ENCODE results near the gene TTLL11.
A peak's percentile ranks its signal among the peaks of the same experiment; 100 is the strongest.
"Not testable (repeated sequence)": the region's sequence is repeated elsewhere in the genome, so short reads cannot be mapped to it uniquely, and the experiment has no call there.

Gene TTLL11

DNA sequence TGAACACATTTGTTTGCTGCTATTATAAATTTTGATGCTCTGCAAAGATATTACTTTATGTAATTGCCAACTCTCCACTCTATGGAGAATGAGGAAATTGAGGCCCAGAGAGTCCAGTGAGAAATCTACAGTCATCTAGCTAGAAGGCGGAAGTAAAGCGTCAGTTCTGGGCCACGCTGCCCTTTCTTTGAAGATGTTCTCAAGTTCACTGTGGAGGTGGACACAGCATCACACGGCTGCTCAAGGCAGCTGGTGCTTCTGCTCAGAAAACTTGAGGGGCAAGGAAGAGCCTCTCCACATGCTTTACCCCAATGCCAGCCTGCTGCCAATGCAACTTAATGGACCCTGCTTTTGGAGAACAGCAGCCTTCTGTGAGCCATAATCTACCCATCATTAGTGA lies 96.3 kb downstream of the TTLL11 start:
- no peak for DNase-seq

DNA sequence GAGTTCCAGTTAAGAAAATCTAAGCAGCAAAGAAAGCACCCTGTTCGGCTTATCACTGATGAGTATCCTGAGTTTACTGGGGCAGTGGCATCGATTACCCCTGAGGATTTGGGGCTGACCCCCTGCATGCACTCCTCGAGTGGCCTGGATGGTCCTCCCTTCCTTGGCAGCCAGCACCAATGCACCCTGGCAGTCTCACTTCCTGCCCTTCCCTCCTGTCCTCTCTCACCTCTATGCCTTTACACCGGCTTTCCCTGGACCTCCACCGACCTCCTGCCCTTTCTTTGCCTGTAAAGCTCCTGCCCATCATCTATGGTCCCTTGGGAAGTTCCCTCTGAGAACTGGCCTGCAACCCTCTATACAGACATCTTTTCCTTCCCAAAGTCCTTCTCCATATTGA lies 97.1 kb downstream of the TTLL11 start:
- DNase-seq: no peak

DNA sequence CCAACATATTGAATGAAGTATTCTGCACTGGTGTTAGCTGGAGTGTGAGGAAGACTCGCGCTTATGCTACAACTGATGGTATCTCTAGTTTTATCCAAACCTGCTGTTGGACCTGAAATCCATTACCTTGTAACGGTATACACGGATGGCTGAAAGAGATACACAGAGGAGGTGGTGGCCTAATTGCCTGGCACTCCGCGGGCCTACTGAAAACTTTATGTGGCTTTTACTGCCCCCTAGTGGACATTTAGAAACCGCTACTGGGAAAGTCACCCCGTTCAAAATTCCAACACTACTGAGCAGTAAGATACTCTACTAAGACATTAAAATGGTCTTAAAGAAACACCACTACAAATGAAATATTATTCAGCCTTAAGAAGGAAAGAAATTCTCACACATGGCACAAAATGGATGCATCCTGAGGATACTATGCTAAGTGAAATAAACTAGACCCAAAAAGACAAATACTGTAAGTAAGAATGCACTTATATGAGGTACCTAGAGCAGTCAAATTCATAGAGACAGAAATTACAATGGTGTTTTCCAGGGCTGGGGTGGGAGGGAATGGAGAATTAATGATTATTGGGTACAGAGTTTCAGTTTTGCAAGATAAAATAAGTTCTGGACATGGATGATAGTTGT lies 100.4 kb downstream of the TTLL11 start:
- peak; percentile 42 for DNase-seq

DNA sequence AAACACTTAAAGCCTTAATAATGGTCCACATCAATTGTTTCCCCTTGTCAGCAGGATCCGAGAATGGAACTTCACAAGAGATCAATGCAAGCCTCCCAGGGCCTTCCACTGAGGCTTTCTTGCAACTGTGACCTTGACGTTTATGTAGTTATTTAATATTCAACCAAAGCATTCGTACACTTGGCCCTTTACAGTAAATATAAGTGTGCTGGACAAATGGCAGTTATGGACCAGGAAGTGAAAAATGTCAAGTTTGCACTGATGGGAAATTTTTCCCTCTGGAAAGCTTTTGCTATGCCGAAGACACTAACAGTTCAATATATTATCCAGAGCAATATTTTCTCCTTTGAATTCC lies 101.8 kb downstream of the TTLL11 start:
- no peak for DNase-seq

DNA sequence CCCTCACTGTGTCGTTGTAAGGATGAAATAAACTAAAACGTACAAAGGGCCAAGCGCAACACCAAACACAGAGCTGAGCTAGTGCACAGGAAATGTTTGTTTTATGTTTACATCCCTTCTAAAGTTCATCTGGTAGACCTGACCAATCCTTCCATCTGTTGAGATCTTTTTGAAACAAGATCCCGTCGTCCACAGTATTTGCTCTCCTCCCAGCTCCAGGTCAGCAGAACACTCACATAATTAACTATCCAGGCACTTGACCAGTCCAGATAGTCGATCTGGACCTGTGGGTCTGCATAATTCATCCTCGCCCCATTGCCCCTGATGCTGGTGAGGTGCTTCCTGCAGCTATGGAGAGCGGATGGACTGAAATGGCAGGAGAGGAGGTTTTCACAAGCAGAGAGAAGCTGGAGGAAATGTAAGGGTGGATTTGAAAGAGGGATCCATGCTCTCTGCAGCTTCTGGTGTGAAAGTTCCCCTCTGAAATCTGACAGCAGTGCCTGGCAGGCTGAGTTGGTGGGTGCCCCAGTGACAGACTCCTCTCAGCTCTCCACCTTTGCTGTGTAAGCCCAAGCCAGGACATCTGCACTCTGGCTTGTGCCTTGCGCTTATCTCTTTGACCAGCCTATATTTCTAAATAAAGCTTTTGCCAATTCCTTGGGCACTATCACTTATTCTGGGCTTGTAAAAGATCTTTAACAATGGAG lies 102.4 kb downstream of the TTLL11 start:
- no peak for DNase-seq

DNA sequence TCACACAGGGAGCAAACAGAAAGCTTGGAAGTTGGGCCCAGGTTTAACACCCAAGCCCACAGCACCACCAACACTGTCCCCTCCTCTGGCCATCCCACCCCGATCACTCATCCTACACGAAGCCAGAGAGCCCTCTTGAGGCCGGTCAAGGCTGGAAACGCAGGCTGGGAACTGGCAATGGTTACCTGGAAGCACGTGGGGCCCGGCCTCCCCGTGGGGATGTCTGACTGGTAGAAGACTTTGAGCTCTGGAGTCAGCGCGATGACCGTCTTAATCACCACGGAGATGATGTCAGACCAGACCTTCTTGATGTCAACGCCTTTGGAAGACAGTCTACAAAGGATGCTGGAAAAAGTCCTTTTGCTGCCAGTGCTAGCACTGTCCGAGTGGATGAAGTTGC lies 104.1 kb downstream of the TTLL11 start:
- DNase-seq: no peak

DNA sequence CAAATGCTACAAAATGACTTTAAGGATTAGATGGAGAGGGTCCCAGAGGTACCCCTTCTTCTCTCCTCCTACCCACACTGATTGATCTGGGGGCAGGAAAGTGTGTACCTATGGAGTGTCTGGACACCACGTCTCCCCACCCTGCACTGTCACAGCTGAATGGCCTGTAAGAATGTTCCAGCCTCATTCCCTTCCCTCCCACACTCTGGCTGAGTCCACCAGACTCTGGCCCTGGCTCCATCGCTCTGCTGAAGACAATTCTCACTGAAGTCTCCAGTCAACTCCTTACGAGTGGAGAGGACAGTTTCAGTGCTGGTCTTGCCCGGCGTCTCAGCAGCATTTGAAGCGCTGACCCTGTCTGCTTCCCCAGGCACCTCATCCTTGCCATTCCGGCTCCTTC lies 105.8 kb downstream of the TTLL11 start:
- no peak for DNase-seq

DNA sequence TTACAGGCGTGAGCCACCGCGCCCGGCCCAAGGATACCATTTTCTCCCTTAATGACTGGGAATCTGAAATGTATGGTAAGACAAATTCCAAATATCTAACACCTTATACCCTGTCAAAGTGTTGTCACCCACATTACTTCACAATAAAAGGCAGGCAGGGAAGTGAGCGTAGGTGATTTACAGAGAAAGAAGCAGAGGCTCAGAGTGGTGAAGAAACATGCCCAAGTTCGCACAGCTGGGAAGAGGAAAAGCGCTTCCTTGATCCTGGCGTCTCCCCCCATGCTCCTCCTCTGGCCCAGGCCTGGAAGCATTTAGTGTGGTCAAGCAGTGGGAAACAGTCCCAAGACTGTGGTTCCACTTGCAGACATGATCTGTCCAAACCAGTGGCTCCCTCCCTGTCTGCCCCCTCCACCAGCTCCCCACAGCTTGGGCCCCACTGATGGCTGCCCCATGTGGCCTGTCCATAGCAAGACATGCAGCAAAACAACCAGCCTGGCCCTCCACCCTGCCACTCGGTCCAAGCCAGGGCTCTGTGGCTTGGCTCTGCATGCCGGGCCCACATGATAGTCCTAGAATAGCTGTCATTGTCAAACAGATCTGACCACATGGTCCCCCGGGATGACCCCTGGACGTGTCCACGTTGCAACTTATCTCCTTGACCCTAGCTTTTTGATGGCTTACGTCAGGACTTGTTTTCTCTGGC lies 107.2 kb downstream of the TTLL11 start:
- no peak for DNase-seq

DNA sequence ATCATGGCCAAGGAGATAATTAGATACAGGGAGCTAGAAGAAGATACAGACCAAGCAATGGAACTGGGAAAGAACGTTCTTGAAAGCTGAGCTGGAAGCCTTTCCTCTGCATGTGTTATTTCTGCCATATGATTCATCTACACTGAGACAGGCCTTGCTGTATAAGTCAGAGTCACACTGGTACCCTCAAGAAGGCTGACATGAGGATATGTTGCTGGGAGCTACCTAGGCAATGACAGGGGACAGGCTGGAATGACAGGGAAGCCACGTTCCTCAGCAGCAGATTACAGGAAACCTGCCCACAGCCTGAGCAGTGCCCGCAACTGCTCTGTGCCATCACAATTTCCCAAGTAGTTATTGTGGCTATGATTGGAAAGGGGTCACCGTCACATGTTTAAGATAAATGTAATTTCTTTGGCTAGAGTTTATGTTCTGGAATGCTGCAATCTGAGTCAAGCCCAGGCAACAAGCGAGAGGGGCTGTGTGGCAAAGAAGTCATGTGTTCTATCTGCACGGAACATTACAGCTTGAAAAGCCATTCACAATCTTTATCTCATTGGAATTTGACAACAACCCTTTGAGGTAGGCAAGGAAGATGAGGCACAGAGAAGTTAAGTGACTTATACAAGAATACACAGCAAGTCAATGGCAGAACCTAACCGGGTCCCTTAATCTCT lies 108.2 kb downstream of the TTLL11 start:
- DNase-seq: no peak

DNA sequence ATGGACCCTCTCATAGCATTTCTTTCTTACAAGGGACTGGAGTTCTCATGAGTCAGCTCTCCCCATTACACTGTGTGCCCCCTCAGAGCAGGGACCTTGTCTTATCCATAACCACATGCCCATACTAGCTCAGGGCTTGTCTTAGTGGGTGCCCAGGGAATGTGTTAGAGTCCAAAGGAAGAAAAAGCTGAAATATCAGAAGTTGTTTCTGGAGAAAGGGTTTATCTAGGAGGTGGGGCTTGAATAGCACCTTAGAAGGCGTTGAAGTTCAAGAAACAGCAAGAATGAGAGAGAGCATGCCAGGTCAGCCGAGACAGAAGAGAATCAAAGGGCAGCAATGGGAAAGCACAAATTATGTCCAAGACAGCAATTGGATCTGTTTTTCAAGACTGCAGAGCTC lies 109.4 kb downstream of the TTLL11 start:
- DNase-seq: no peak

DNA sequence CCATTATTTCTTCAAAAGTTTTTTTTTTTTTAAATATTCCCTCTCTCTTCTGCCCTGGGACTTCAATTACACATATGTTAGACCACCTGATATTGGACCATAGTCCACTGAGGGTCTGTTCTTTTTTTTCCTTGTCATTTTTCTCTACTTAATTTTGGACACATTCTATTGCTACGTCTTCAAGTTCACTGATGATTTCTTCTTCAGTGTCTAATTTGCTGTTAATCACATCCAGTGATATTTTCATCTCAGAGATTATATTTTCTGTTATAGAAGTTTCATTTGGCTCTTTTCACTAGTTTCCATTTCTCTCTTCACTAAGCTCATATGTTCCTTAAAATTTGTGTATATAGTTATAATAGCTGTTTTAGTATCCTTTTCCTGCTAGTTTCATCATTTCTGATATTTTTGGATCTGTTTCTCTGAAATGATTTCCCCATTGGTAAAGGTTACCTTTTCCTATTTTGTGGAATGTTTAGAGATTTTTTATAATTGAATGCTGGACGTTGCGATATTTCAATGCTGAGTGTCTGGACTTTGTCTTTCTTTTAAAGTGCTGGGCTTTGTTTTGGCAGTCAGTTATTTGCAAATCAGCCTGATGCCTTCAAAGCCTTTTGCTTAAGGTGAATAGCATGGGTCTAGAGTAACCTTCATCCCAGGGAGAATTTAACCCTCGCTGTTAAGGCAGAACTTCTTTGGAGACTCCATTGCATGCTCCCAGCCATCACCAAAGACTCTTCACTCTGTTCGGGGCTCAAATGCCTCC lies 111.8 kb downstream of the TTLL11 start:
- DNase-seq: no peak

DNA sequence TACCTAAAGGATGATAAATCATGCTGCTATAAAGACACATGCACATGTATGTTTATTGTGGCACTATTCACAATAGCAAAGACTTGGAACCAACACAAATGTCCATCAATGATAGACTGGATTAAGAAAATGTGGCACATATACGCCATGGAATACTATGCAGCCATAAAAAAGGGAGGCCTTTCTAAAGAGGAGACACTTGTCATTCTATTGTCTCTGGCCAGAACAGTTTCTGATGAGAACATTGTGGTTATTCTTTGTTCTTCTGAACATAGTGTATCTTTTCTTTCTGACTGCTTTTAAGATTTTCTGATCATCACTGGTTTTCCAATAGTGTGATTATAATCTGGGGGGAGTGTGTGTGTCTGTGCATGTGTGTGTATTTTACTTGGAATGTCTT lies 112.4 kb downstream of the TTLL11 start:
- DNase-seq: not testable (repeated sequence)

DNA sequence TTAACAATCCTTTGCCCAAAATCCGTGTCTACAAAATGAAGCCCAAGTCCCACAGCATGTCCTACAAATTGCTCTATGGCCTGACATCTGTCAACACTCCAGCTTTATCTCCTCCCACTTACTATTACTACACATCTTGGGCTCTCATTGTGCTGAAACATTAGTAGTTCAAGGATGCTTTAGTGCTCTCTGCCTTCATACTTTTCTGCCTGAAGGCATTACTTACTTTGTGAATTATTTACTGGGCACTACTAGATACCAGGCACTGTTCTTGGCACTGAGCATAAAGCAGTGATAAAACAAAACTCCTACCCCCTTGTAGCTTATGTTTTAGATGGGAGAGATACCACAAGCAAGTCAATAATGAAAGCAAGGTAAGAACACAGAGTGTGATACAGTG lies 113.4 kb downstream of the TTLL11 start:
- DNase-seq: no peak

DNA sequence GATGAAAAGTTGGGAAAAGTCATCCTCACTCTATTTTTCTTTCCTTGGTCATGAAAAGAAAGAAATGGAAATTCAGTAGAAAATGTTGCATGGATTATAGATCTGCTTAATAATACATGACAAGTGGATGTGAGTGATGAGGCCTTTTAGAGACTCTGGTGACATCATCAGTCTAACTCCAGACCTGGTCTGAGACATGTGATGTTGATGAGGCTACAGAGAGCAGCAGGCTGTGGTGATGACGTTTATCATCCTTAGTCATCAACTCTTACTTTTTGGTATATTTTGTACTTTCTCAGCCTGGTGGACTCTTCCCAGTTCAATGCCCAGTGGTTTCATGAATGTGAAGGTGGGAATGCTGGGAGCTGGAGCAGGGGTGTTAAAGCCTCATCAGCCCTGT lies 116.4 kb downstream of the TTLL11 start:
- no peak for DNase-seq

DNA sequence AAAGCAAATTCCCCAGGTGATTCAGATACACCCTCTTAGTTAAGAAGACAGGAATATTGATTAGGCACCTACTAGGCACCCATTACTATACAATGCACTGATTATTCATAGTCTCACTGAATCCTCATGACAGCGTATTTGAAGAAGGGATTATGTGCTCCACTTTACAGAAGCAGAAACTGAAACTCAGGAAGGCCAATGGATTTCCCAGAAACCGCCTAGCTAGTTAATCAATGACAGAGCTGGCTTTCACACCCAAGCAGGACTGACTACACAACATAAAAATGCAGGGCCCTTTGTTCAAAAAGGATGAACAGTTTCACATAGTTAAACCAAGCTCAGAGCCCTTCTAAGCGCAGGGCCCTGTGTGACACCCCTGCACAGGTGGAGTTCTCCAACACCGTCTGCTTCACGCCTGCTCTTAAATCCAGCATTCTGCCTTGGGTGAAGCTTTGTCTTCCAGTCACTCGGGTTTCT lies 117.3 kb downstream of the TTLL11 start:
- no peak for DNase-seq

DNA sequence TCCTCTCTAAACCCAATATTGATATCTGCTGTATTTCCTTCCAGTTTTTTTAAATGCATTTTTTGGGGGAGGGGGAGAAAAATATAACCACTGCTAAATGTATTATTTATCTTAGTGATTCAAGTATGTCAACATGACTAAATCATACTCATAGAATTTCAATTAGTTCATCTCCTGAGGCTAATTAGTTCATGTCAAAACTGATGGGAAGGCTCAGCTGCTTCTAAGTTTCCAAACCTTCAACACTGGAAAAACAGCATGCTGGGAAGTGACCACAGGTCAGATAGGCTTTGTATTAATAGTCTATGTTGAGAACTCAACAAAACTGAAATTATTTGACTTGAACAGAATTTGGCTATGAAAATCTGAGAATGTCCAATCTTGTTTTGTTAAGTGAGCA lies 118.7 kb downstream of the TTLL11 start:
- no peak for DNase-seq

DNA sequence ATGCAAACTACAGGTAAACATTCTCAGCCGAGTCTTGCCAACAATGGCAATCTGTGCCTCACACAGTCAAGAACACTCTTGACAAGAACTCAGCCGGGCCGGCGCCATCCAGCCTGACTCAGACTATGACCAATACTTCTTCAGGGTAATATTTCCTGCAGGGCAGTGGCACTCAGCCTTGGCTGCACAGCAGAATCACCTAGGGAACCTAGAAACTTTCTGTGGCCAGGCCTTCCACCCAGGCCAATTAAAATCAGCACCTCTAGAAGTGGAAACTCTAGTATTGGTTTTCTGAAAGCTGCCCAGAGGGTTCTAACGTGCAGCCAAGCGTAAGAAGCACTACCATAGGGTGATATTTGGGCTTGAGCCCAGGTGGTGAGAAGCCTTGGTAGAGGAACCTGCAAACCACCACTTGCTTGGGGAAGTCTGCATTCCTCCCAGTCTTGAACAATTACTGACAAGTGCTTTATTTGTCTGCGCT lies 120.6 kb downstream of the TTLL11 start:
- no peak for DNase-seq

DNA sequence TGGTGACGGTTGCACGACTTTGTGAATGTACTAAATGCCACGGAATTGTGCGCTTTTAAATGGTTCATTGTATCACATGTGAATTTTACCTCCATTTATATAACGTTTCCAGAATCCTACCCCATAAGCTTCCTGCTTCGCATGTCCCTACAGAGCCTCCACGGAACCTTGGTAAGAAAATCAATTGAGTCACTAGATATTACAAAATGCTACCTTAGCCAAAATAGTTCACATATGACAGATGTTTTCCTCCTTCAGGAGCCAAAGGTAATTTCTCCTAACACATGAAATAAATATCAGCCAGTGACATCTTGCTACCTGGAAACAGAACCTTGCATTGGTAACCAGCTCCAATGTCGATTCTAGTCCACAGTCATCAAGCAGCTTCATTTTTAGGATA lies 125.1 kb downstream of the TTLL11 start:
- no peak for DNase-seq

DNA sequence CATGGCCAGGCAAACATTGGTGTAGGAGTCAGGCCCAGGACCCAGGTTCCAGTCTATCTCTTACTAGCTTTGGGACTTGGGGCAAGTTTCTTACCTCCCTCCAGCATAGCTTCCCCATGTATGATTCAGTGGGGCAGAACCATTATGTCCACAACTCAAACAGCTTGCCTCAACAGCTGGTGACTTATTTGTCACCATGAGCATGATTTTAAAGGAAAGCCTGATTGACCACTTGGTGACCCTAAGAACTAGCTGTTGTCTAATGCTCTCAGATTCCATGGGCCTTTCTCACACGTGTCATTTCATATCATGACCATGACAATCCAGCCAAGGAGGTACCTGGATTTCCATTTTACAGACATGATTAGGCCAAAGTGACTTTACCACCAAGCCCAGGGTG lies 126.4 kb downstream of the TTLL11 start:
- no peak for DNase-seq

DNA sequence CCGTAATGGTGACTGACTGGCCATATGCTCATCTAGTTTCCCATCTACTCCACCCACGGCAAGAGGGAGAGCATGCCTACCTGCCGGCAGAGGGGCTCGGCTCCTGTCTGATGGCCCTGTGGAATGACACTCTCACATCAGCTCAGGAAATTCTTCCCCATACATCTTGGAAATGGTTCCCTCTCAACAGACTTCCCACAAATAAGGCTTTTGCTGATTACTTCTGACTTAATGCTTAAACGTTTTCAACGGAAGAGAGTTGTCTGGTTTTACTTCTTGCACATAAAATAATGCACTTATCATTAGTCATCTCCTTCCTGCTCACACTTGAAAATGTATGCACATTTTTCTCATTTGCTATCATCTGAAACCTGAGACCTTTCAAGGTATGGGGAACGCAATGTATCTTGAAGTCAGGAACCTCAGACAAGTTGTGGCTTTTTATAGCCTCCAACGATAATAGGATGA lies 129.5 kb downstream of the TTLL11 start:
- no peak for DNase-seq

DNA sequence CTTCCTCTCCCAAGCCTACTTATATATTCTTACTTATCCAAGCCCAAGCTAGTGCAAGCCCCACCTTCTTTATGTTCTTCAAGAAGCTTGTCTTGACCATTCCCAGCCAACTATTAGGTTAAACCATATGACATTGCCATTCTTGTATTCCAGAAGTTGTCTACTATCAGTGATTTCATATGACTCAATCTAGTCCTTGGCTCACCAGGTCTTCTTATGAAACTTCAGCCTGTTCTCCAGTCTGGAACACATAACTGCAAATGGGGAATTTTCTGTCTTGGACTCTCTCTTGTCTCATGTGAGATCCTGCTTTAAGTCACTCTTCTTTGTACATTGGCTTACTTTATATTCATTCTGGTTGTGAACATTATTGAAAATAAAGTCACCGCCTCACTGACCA lies 130.7 kb downstream of the TTLL11 start:
- DNase-seq: no peak

DNA sequence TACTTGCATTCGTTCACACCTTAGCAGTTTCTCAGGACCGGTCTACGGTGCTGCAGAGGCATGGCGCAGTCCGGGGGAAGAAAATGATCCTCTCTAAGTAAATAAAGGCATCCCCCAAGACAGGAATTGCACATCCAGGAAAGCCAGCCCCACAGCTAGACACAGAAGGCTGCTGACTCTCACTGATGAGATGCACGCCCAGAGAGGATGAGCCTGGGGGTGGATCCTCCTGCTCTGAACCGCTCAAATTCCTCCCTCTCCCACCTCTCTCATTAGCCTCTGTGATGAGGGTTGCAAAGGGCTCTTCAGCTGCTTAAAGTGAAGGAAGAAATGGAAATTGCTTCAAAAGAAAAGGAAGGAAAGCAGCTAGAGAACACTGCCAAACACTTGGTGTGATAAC lies 132.4 kb downstream of the TTLL11 start:
- DNase-seq: no peak

DNA sequence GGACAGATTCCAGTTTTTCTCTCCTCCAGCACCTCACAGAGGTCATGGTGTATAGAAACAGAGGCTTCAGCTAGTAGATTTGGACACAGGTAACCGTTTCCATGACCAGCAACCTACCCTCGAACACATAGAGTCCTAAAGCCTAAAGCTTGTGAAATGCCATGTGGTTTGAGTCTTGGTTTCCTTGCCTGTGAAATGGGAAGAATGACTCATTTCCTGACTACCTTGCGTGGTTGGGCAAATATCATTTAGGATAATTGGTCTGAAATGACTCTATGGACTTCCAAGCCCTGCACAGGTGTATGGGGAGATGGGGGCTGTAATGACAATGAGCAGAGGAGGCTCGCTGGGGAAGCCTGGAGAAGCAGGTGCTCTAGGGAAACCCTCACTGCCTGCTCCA lies 134.6 kb downstream of the TTLL11 start:
- DNase-seq: no peak

Data from CD4-positive, alpha-beta T cell treated with Interleukin-17A for 4 hours (primary cell).